Rectal smooth muscle tissue (tissue), 1 donor: ENCODE measurements around the gene NKD1.
A peak's percentile ranks its signal among the peaks of the same experiment; 100 is the strongest.

Source experiments
- H3K27ac ChIP-seq: one replicate; pipeline ENCODE4 v1.7.0; 2013; ENCODE audit warnings: low read depth, low read length, inconsistent platforms
- H3K27me3 ChIP-seq: one replicate; pipeline ENCODE4 v1.7.0; 2013; ENCODE audit warnings: low read length; ENCODE audit not compliant: control insufficient read depth, insufficient read depth
- H3K36me3 ChIP-seq: one replicate; pipeline ENCODE4 v1.7.0; 2013; ENCODE audit warnings: low read length; ENCODE audit not compliant: control insufficient read depth, insufficient read depth
- H3K4me1 ChIP-seq: one replicate; pipeline ENCODE4 v1.7.0; 2013; ENCODE audit warnings: low read length; ENCODE audit not compliant: control insufficient read depth, insufficient read depth
- H3K4me3 ChIP-seq: one replicate; pipeline ENCODE4 v1.7.0; 2013; ENCODE audit warnings: low read length
- H3K9ac ChIP-seq: one replicate; pipeline ENCODE4 v1.7.0; 2013; ENCODE audit warnings: low read length

NKD1 gene

DNA sequence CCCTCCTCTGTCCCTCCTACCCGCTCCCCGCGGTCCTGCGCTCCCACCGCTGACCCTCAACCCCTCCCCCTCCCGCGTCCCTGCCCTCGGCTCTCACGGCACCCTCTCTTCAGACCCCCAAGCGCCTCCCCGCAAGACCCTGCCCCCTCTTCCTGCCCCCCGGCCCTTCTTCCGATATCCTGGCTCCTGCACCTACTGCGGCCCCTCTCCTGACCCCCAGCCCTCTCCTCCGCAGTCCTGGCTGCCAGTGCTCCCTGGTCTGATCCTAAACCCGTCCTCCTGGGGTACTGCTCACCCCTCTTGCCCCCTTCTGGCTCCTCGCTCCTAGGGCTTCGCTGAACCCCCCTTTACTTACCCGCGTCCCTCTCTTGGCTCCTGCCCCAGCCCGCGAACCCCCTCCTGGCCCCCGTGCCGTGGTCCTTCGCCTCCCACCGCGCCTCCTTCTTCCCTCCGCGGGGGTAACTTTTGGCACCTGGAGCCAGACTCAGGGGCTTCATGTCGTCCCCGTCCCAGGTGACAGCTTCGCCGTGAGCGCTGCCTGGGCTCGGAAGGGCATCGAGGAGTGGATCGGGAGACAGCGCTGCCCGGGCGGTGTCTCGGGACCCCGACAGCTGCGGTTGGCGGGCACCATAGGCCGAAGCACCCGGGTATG is 839 bp downstream of the NKD1 start:
- Histone ChIP-seq H3K36me3 (no peaks in the 10 kb centered on the region), H3K4me3 (peak overlapping the region; percentile 61), H3K27ac (no peak overlapping the region), H3K27me3 (no peaks in the 10 kb centered on the region), H3K9ac (peak overlapping the region; percentile 7), H3K4me1 (no peaks in the 10 kb centered on the region)

DNA sequence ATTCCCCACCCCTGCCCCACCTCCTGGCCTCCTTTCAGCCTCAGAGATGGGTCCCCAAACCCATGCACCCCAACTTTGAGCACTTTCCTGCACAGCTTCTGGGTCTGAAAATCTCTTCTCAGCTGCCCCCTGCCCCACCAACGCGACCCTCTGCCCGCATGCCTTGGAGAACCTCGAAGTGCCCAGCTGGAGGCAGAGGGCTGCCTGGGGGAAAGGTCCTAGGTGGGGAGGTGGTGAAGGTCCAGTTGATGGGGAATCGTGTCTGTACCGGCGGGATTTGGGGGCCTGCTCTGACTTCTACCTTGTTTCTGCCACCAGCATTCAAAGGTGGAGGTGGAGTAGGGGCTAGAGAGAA is 1.3 kb downstream of the NKD1 start:
- H3K27me3 ChIP-seq = no peaks in the 10 kb centered on the region
- no peaks in the 10 kb centered on the region for H3K4me1 ChIP-seq
- no peak overlapping the region for H3K27ac ChIP-seq
- no peaks in the 10 kb centered on the region for H3K36me3 ChIP-seq
- peak overlapping the region; percentile 34 for H3K4me3 ChIP-seq
- H3K9ac ChIP-seq = no peak overlapping the region

DNA sequence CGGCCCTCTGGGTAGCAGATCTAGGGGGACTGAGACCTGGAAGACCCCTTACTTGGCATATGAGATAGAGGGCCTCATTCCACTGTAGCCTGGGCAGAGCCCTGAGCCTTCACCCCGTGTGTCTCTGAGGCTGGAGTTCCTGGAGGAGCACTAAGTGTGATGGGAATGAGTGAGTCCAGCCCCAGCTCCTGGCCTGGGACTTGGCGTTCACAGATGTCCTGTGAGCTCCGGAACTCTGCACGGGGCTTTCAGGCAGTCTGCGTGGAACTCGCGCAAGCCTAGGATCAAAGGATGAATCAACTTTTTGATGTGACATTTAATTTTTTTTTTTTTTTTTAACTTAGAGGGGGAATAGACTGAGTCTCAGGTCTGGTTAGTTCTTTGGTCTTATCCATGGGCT is 1.8 kb downstream of the NKD1 start:
- Histone ChIP-seq H3K4me3 (no peak overlapping the region), H3K36me3 (no peaks in the 10 kb centered on the region), H3K27me3 (no peaks in the 10 kb centered on the region), H3K9ac (no peak overlapping the region), H3K4me1 (no peaks in the 10 kb centered on the region), H3K27ac (no peak overlapping the region)

DNA sequence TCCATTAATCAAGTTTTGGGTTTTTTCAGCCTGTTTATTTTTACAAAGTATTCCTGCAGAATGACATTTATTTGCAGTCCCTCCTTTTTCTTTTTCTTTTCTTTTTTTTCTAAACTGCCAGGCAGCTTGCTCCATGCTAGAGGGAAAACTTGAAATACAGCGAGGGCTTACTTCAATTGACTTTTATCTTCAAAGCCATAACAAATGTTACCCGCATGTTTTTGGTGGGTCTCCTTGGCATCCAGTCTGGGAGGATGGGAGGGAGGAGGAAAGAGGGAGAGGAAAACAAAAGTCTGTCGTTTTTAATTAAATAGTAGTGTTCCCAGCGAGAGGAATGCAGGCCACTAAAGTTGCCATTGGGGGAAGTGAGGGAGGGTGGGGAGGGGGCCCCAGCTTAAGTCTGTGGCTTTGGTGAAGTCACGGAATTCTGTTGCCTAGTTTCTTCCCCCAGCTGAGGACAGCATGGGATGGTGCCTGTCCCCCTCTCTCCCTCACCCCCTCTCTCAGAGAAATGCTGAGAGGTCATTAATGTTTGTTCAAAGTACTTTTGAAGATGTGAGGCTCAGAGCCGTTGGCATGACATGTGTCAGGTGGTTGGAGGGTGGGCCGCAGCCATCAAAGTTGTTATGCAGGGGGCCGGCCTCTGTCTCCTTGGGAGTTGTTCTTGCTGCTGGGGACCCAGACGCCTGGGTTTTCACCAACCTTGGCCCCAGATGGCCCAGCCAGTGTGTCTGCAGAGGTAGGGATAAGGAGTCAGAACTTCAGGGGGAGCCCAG is 2.9 kb downstream of the NKD1 start:
- H3K27me3 ChIP-seq = no peaks in the 10 kb centered on the region
- H3K4me1 ChIP-seq = no peaks in the 10 kb centered on the region
- no peak overlapping the region for H3K9ac ChIP-seq
- no peak overlapping the region for H3K4me3 ChIP-seq
- no peak overlapping the region for H3K27ac ChIP-seq
- H3K36me3 ChIP-seq = no peaks in the 10 kb centered on the region

DNA sequence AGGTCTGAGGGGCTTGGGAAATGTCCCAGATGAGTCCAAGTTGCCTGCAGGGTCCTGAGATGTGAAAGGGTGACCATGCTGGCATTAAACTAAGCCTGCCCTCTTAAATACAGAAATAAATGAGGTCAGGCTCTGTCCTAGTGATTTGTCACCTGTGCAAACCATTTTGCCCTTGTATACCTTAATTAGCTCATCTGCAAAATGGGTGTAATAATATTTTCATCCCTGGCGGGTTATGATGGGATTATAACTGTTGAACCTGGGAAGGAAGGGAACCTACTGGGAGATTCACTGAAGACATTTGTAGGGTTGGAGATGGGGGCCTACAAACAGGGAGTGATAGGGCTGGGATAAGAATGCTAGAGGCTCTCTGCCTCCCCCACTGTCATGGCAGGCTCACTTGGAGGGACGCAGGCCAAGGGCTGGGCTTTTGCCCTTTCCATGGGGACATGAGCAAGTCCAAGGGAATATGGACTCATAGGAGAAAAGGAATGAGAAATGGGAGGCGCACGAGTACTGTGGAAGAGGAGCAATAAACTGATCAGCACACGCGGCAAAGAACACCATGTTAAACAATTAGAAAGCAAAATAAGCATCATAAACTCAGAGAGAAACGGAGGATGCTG is 4.4 kb downstream of the NKD1 start:
- no peaks in the 10 kb centered on the region for H3K4me1 ChIP-seq
- H3K9ac ChIP-seq = no peak overlapping the region
- no peaks in the 10 kb centered on the region for H3K27me3 ChIP-seq
- H3K4me3 ChIP-seq = no peak overlapping the region
- no peaks in the 10 kb centered on the region for H3K36me3 ChIP-seq
- H3K27ac ChIP-seq = no peak overlapping the region

DNA sequence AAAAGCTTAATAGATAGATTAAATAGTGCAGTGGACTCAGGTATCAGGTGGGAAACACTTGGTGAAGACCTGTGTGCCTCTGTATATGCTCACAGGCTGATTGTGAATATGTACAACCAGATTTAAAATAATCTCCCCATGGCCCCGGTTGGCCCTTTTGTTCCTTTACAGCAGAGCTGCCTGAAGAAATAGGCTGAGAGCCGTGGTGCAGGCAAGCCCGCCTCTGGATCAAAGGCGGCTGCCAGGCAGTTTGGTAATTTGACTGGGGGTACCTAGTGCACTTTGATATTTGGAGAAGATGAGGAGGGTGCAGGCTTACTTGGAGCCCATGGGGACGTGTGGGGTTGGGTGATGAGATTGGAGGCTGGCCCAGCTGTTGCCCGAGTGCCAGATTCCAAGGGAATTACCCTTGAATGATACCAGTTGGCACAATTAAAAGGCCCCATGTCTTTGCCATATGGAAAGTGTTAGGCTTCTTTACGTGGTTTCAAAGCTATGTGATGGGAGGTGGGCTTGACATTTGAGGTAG is 5.0 kb downstream of the NKD1 start:
- H3K4me1 ChIP-seq = no peaks in the 10 kb centered on the region
- H3K27me3 ChIP-seq = no peaks in the 10 kb centered on the region
- no peak overlapping the region for H3K4me3 ChIP-seq
- H3K27ac ChIP-seq = no peak overlapping the region
- H3K36me3 ChIP-seq = no peaks in the 10 kb centered on the region
- H3K9ac ChIP-seq = no peak overlapping the region

DNA sequence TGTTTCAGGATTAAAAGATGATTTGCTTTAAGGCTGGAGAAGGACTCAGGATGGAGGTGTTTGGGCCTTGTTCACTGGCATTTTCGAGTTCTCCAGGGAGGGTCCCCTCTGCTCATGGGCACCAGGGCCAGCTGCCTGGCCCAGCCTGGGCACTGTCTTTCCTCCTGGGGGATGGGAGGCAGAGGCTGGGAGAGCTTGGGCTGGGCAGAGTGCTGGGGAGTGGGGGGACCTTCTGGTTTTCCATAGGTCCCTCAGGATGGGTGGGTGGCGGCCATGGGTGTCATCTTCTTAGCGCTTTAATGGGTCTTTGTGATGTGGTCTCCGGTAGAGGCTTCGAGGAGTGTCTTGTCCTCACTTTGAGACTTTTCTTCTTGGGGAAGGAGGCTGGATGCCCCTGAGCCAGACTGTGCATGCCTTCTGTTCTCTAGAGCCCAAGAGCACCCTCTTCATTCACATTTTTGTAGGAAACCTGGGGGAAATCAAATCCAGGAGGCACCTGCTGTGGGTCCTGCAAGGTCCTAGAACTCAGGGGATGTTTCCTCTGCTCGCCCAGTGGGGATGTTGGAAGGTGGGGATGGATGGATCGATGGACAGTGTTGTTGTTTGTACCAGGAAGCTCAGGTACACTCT is 5.7 kb downstream of the NKD1 start:
- Histone ChIP-seq H3K36me3 (no peaks in the 10 kb centered on the region), H3K4me3 (no peak overlapping the region), H3K27me3 (no peaks in the 10 kb centered on the region), H3K9ac (no peak overlapping the region), H3K27ac (no peak overlapping the region), H3K4me1 (no peaks in the 10 kb centered on the region)

DNA sequence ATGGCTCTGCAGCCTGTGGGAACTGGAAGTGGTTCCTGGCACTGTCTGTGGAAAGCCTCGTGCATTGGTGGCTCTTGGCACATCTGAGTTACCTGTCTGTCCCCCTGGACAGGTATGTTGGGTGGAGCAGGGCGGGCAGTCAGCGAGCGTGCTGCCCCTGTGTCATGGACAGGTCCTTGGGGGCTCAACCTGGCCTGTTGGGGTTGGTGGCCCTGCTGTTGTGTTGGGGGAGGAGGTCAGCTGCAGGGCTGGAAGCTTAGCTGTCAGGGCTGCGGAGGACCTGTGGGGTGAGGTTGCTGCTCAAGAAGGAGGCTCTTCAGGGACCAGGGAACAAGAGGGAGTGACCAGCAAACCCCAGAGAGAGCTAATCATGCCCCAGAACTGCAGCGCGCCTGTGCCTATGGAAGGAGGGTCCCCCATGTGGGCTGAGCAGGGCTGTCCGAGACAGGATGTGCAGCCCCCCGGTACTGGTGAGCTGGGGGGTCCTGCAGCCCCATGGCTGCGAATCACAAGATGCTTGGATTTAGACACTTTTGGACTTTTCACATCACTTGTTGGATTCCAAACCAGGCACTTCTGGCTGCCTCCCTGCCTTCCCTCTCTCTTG is 7.2 kb downstream of the NKD1 start:
- H3K9ac ChIP-seq = no peak overlapping the region
- H3K4me1 ChIP-seq = no peaks in the 10 kb centered on the region
- no peak overlapping the region for H3K4me3 ChIP-seq
- H3K27ac ChIP-seq = no peak overlapping the region
- H3K36me3 ChIP-seq = no peaks in the 10 kb centered on the region
- no peaks in the 10 kb centered on the region for H3K27me3 ChIP-seq

DNA sequence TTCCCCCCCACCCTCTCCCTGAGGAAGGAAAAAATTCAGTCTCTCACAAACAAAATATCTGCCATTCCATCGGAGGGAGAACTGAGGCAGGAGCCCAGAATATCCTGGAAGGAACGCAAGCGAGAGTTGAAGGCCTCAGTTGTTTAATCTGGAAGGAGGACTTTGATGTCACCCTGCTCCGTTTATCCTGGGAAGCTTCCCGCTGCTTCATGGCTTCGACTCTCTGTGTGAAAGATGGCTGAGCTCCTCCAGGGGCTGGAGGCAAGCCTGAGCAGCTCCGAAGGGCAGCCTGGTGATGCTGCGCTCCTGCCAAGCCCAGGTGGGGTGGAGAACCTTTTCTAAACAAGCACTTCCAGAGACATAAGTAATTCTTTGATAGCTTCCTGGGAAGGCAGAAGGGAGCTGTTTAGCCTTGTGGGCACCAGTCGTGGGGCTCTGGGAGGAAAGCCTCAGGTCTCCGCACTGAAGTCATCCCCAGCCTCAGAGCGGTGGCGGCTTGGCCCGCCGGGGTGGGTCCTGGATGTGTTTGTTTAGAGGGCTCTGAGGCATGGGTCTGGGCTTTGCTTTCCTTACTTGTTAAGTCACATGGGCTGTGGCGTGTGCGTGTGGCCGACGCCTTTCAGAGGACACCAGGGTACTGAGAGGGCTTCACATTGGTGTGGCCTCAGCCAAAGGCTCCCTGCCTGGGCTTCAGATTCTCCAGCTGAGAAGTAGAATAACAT is 7.9 kb downstream of the NKD1 start:
- Histone ChIP-seq H3K9ac (no peak overlapping the region), H3K4me3 (no peak overlapping the region), H3K4me1 (no peaks in the 10 kb centered on the region), H3K27me3 (no peaks in the 10 kb centered on the region), H3K27ac (no peak overlapping the region), H3K36me3 (no peaks in the 10 kb centered on the region)

DNA sequence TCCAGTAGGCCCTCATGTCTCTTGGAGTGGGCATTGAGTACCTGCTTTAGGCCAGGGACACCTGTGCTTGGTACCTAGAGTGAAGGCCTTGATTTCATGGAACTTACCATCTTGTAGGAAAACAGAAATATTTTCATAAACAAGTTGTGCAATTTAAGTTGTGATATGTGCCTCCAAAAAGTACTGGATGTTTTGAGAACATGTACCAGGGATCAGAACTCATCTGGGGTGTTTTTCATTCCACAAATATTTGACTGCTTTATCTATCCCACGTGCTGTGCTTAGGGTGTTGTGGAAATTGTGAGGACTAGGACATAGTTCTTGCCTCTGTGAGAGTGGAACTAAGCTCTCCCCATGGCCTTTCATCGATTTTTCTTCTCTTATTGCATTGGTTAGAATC is 8.8 kb downstream of the NKD1 start:
- Histone ChIP-seq H3K27ac (no peak overlapping the region), H3K36me3 (no peaks in the 10 kb centered on the region), H3K27me3 (no peaks in the 10 kb centered on the region), H3K4me1 (no peaks in the 10 kb centered on the region), H3K9ac (no peak overlapping the region), H3K4me3 (no peak overlapping the region)

DNA sequence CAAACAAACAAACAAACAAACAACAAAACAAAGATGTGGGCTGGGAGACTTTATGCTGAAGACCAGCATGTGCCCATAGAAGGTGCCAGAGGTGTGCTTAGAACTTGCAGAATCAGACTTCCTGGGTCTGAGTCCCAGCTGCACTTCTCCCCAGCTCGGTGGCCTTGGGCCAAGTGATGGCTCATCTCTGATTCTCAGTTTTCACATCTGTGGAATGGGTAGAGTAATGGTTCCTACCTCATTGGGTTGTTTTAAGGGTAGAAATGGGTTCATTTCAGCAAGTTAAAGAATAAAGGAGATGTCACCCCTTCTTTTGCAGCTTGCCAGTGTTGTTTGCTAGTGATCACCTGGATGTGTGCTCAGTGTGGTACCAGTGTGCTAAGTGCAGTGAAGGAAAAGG is 10.7 kb downstream of the NKD1 start:
- H3K36me3 ChIP-seq = no peaks in the 10 kb centered on the region

DNA sequence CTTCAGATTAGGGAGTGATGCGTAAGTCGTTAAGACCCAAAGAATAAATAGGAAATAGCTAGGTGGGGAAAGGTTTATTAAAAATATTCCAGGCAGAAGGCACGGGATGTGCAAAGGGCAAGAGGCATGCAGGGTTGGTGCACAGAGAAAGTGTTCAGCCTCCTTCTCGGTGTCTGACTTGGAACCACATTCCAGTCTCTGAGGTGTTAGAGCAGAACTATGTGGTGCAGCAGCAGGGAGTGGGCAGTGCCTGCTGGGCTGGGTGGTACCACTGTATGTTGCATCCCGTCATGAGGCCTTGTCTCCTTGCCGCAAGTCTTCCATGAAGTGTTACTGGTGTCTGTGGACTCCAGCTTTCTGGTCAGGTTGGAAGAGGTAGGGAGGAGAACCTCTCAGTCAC is 11.1 kb downstream of the NKD1 start:
- no peaks in the 10 kb centered on the region for H3K36me3 ChIP-seq
- no peaks in the 10 kb centered on the region for H3K4me1 ChIP-seq
- H3K4me3 ChIP-seq = no peak overlapping the region
- H3K27ac ChIP-seq = no peak overlapping the region
- H3K27me3 ChIP-seq = no peaks in the 10 kb centered on the region
- no peak overlapping the region for H3K9ac ChIP-seq

More for the DNA sequence above, 10.7 kb downstream of the NKD1 start:
- H3K4me1 ChIP-seq = no peaks in the 10 kb centered on the region
- no peak overlapping the region for H3K9ac ChIP-seq
- H3K27me3 ChIP-seq = no peaks in the 10 kb centered on the region
- no peak overlapping the region for H3K27ac ChIP-seq
- H3K4me3 ChIP-seq = no peak overlapping the region
